Left ventricle myocardium inferior (tissue), 1 donor: Measurements from ENCODE around the gene BBS9. TPM values are rescaled to one million over a fixed set of nuclear protein-coding genes. Genes with fewer than 3 reads are reported as not detected.

Source experiments
- DNase-seq: peaks from one replicate; pipeline ENCODE4 v3.0.0-alpha.2; 2020
- H3K27ac ChIP-seq: fragments of 200-600 bp; replicated peaks from 2 replicates; pipeline ENCODE4 v1.8.0; 2021
- H3K27me3 ChIP-seq: fragments of 200-600 bp; 2 replicates; pipeline ENCODE4 v1.8.0; 2021; ENCODE audit warnings: low read depth
- H3K36me3 ChIP-seq: fragments of 200-600 bp; 2 replicates; pipeline ENCODE4 v1.8.0; 2021
- H3K4me1 ChIP-seq: fragments of 200-600 bp; 2 replicates; pipeline ENCODE4 v1.8.0; 2021
- H3K4me3 ChIP-seq: fragments of 200-600 bp; 2 replicates; pipeline ENCODE4 v1.8.0; 2021; ENCODE audit warnings: mild to moderate bottlenecking, moderate library complexity
- H3K9me3 ChIP-seq: fragments of 200-600 bp; replicated peaks from 2 replicates; pipeline ENCODE4 v1.8.0; 2021
- CTCF ChIP-seq: fragments of 200-600 bp; IDR thresholded peaks from 2 replicates; pipeline ENCODE4 v1.8.0; 2021; ENCODE audit warnings: antibody characterized with exemption, mild to moderate bottlenecking, borderline replicate concordance
- intact Hi-C: fragments of 100-400 bp; cut with micrococcal nuclease; formaldehyde crosslinking; loops from one replicate; pipeline ENCODE4 v1.11.0; 2022
- total RNA-seq: library from RNA; stranded (reverse); fragmentation: NEBNext Ultra II Directional; extraction: Animal tissue kit (Norgen Biotek cat#: 25700); gene quantifications from one replicate; pipeline ENCODE4 v1.2.1, GENCODE V29; 2021
- donor health status: DM: no; HTN: yes; CAD: no; lungs with severe emphysema.

Gene BBS9
- total RNA-seq, 1 donor from 2014 or later = 13.7 TPM

GRCh38 chr7:33636359-33636758 is 507.0 kb downstream of the BBS9 start:
- H3K27ac ChIP-seq = no peak overlapping the region
- TF ChIP-seq CTCF = no peak
- H3K36me3 ChIP-seq = peaks cover 11% of the 10 kb centered on the region
- H3K4me3 ChIP-seq = no peak overlapping the region
- no peaks in the 10 kb centered on the region for H3K27me3 ChIP-seq
- intact Hi-C loops = no loop called here
- DNase-seq = no peak
- no peaks in the 10 kb centered on the region for H3K4me1 ChIP-seq
- H3K9me3 ChIP-seq = no peaks in the 10 kb centered on the region

- Histone ChIP-seq H3K27me3 (no peaks in the 10 kb centered on the region), H3K27ac (peak overlapping the region; percentile 39), H3K36me3 (peaks cover 11% of the 10 kb centered on the region), H3K4me3 (no peak overlapping the region), H3K4me1 (no peaks in the 10 kb centered on the region), H3K9me3 (no peaks in the 10 kb centered on the region)
- no peak for DNase-seq
- intact Hi-C loops = no loop called here
- TF ChIP-seq CTCF = no peak
Measured at GRCh38 chr7:33639552-33640197, 510.3 kb downstream of the BBS9 start.

- Histone ChIP-seq H3K9me3 (no peaks in the 10 kb centered on the region), H3K36me3 (peaks cover 11% of the 10 kb centered on the region), H3K4me1 (no peaks in the 10 kb centered on the region), H3K27me3 (no peaks in the 10 kb centered on the region), H3K4me3 (no peak overlapping the region), H3K27ac (no peak overlapping the region)
- no peak for DNase-seq
- no peak for TF ChIP-seq CTCF
- intact Hi-C loops = no loop called here
Measured at GRCh38 chr7:33640741-33641140, 511.4 kb downstream of the BBS9 start.

DNA sequence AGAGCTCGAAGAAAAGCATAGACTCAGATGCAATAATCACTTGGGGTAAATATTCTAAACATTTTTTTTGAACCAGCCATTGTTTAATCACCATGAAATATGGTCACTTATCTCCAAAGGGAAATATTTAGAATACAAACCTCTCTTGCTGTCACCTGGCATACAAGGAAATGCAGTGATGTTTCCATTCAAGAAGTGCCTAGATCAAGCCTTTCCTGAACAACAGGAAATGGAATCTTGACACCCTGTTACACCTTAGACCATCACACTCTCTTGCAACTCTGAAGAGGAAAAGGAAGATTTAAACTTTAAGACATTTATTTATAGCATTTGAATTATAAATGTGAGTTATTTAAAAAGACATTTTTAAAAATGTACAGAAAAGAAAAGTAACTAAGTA is 512.9 kb downstream of the BBS9 start:
- H3K27ac ChIP-seq = no peak overlapping the region
- H3K9me3 ChIP-seq = no peaks in the 10 kb centered on the region
- no peaks in the 10 kb centered on the region for H3K27me3 ChIP-seq
- H3K4me3 ChIP-seq = no peak overlapping the region
- no peak for TF ChIP-seq CTCF
- intact Hi-C loops = no loop called here
- peaks cover 16% of the 10 kb centered on the region for H3K36me3 ChIP-seq
- no peak for DNase-seq
- no peaks in the 10 kb centered on the region for H3K4me1 ChIP-seq

DNA sequence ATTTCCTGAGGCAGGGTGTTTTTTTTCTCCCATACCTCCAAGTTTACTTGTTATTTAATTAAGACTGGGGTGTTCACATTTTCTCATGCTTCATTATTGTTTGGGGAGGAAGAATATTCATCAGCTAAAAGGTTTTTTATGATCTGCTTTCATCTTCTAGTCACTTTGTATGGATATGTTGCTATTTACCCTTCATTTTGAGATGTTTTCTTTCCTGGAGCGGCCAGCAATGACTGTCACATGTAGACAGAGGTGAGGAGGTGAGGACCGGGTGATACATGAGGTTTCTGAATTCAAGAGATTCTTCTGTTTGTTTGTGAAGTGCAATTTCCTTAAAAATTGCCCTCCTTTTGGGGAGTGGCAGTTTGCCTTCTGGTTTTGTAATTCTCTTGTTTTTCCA is 514.2 kb downstream of the BBS9 start:
- Histone ChIP-seq H3K9me3 (no peaks in the 10 kb centered on the region), H3K4me1 (no peaks in the 10 kb centered on the region), H3K4me3 (no peak overlapping the region), H3K36me3 (peaks cover 15% of the 10 kb centered on the region), H3K27ac (no peak overlapping the region), H3K27me3 (no peaks in the 10 kb centered on the region)
- intact Hi-C loops = no loop called here
- no peak for TF ChIP-seq CTCF
- no peak for DNase-seq
